ENCODE data around the gene COL9A2. TPM values are rescaled to one million over a fixed set of nuclear protein-coding genes. Genes with fewer than 3 reads are reported as not detected.

Gene COL9A2
- total and polyA plus RNA-seq, 11 donors = 0.14 to 1.4 (median 0.50) TPM; not detected in 1

DNA sequence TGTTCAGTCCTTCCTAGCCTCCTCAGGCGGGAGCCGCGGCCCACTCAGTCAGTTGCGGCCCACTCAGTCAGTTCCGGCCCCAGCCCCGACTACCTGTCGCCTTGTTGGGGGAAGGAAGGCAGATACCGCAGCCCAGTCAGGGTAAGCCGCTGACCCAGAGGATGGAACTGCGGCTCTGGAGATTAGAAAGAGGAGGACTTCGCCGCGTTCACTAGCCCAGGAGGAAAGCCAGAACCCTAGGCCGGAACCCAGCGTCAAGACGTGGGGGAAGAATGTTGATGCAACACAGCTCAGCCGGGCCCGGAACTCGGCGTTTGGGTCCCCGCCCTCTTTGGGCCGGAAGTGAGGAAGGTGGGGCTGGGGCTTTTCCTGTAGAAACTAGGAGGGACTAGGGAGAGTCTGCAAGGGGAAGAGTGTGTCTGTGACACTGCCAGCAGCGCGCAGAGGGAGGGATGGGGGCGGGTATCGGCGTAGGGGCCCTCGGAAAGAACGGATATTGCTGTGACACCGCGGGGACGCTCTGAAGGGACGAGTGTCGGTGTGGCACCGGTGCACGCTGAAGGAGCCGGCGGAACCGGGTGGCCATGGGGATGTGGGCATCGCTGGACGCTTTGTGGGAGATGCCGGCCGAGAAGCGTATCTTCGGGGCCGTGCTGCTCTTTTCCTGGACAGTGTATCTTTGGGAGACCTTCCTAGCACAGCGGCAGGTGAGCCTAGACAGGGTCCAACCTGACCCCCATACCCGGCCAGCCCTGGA, 59.2 kb downstream of the COL9A2 start, which contains the start of gene ZMPSTE24:
Gene ZMPSTE24 (plus strand): TSS at position 549 of the 757 bp plus-strand sequence. CDS start 36 bp downstream, at position 585.
- intact Hi-C loops (cut with DNase I) = loop anchor here in 7 of 10 donors (2.0 to 10.0 kb wide), 4 partner anchors 93 to 114 kb away; partner anchors contain the start of genes RLF (in 7 of the 7) and SMAP2 (in 1 of the 7)

DNA sequence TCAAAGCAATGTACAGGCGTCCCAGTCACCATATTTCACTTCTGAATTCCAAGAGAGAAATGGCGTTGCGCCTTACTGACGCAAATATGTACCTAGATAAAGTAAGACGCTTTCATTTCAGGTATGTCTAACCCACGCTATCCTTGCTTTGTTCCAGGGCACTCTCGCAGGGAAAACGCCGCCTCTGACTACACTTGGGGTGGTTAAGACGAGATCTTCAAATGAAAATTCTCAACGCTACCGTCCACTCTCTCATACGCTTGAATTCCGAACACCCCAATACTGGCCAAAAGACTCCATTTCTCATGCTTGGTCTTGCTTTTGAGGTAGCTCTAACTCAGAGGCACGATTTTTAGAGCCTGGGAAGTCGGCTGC, 59.8 kb downstream of the COL9A2 start:
- ATAC-seq (peak in 3 of 4 donors; percentile 1 to 12 (median 9)), DNase-seq (no peak)
- no peak for TF ChIP-seq POLR2A (IDR thresholded peaks at IDR 0.05)
- TF ChIP-seq, protein P1, sequence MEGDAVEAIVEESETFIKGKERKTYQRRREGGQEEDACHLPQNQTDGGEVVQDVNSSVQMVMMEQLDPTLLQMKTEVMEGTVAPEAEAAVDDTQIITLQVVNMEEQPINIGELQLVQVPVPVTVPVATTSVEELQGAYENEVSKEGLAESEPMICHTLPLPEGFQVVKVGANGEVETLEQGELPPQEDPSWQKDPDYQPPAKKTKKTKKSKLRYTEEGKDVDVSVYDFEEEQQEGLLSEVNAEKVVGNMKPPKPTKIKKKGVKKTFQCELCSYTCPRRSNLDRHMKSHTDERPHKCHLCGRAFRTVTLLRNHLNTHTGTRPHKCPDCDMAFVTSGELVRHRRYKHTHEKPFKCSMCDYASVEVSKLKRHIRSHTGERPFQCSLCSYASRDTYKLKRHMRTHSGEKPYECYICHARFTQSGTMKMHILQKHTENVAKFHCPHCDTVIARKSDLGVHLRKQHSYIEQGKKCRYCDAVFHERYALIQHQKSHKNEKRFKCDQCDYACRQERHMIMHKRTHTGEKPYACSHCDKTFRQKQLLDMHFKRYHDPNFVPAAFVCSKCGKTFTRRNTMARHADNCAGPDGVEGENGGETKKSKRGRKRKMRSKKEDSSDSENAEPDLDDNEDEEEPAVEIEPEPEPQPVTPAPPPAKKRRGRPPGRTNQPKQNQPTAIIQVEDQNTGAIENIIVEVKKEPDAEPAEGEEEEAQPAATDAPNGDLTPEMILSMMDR (IDR thresholded peaks at IDR 0.05) = no peak
- WGBS, 4 donors = 0 to 1% (median 0%) methylated on average over 16 of the region's 16 CpGs
- Histone ChIP-seq H3K9me3 (no peaks in the 10 kb centered on the region), H3K36me3 (peaks cover 0 to 30% (median 23%) of the 10 kb centered on the region in 9 donors), H3K27ac (peak overlapping the region; percentile 86 to 98 (median 94)), H3K4me3 (peak overlapping the region; percentile 72 to 98 (median 90)), H3K27me3 (no peaks in the 10 kb centered on the region), H3K4me1 (peaks cover 3 to 50% (median 31%) of the 10 kb centered on the region in 12 donors)
- intact Hi-C loops (cut with DNase I) = loop anchor here in 7 of 10 donors (2.0 to 10.0 kb wide), 4 partner anchors 92 to 115 kb away; partner anchors contain the start of genes RLF (in 7 of the 7) and SMAP2 (in 1 of the 7)

More for the DNA sequence above, 59.2 kb downstream of the COL9A2 start, which contains the start of gene ZMPSTE24:
- TF ChIP-seq POLR2A (IDR thresholded peaks at IDR 0.05) = peak in 1 of 2 donors; percentile 63
- TF ChIP-seq, protein P1 (IDR thresholded peaks at IDR 0.05) = peak in 2 of 12 donors; percentile 14 to 19
- no peaks in the 10 kb centered on the region for H3K9me3 ChIP-seq
- peaks cover 3 to 55% (median 37%) of the 10 kb centered on the region in 12 donors for H3K4me1 ChIP-seq
- peak within 1 kb of the TSS; percentile 72 to 98 (median 90) for H3K4me3 ChIP-seq
- ATAC-seq (peak; percentile 99 to 100 (median 99)), DNase-seq (peak; percentile 96 to 97 (median 96))
- H3K27ac ChIP-seq = peak within 1 kb of the TSS; percentile 86 to 98 (median 94)
- peaks cover 0 to 36% (median 29%) of the 10 kb centered on the region in 9 donors for H3K36me3 ChIP-seq
- 0 to 1% (median 0%) methylated on average over 34 to 48 of the region's 48 CpGs for WGBS, 4 donors
- H3K27me3 ChIP-seq = no peaks in the 10 kb centered on the region

DNA sequence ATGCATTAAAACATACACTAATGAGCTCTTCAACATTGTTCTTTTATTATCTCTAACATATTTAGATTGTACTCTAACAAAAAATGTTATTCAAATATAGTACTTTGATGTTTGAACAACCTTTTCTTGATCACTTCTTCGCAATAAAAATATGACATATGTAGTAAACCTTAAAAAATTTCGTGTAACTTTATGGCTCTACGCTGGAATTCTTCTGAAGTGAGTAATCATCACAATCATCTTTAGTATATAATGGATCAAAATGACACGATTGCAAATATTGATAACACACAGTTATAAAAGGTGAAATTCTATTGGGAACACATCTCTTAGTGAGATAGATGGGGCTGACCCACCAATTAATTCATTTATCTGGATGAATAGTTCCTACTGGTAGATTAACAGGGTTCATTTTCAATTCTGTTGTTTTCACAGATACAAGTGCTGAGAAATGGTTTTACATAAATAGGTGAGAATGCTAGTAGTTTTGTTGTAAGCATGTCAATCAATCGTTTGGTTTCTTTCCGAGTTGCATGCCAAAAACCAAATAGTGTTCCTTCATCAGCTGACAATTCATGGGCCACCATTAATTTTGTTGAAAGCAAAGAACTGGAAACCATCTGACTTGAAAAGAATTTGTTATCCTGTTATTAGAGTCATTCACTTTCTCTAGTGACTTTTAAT, 60.5 kb downstream of the COL9A2 start:
- H3K9me3 ChIP-seq = no peaks in the 10 kb centered on the region
- peak overlapping the region; percentile 72 to 98 (median 90) for H3K4me3 ChIP-seq
- no peak for ATAC-seq
- TF ChIP-seq, protein P1 (IDR thresholded peaks at IDR 0.05) = no peak
- no peak for TF ChIP-seq POLR2A (IDR thresholded peaks at IDR 0.05)
- H3K4me1 ChIP-seq = peaks cover 3 to 45% (median 28%) of the 10 kb centered on the region in 12 donors
- peak overlapping the region in 9 of 12 donors; percentile 86 to 98 (median 95) for H3K27ac ChIP-seq
- DNase-seq = no peak
- H3K27me3 ChIP-seq = no peaks in the 10 kb centered on the region
- peaks cover 0 to 23% (median 15%) of the 10 kb centered on the region in 9 donors for H3K36me3 ChIP-seq
- intact Hi-C loops (cut with DNase I) = loop anchor here in 7 of 10 donors (2.0 to 10.0 kb wide), 4 partner anchors 92 to 116 kb away; partner anchors contain the start of genes RLF (in 7 of the 7) and SMAP2 (in 1 of the 7)
- WGBS, 4 donors = 72 to 75% (median 73%) methylated on average over 6 of the region's 6 CpGs
